Effector memory CD8-positive, alpha-beta T cell (primary cell): ENCODE data around the gene TAAR9.
"Not testable (repeated sequence)": the region's sequence is repeated elsewhere in the genome, so short reads cannot be mapped to it uniquely, and the experiment has no call there.

Experiments used
- ATAC-seq: fragments of 150-1000 bp; cut with Tn5 transposase; replicated peaks from 2 replicates; pipeline ENCODE4 v1.10.0; 2021; ENCODE audit warnings: mild to moderate bottlenecking, moderate library complexity
- DNase-seq, 3 experiments: peaks; one replicate each; pipeline ENCODE4 v3.0.0; 2021
- H3K27ac Mint-ChIP-seq, 2 donors: one replicate each; pipeline ENCODE4 v1.8.0; 2022; ENCODE audit warnings: mild to moderate bottlenecking in 2 of 2, mixed read lengths in 2 of 2, moderate library complexity in 2 of 2
- H3K27me3 Mint-ChIP-seq, 2 donors: one replicate each; pipeline ENCODE4 v1.8.0; 2022; ENCODE audit warnings: mixed read lengths in 2 of 2
- H3K36me3 Mint-ChIP-seq: one replicate; pipeline ENCODE4 v1.8.0; 2022; ENCODE audit warnings: mild to moderate bottlenecking, moderate library complexity, mixed read lengths; ENCODE audit not compliant: insufficient read depth
- H3K4me1 Mint-ChIP-seq, 2 donors: one replicate each; pipeline ENCODE4 v1.8.0; 2022; ENCODE audit warnings: low read depth in 2 of 2, mixed read lengths in 2 of 2
- H3K4me3 Mint-ChIP-seq, 2 donors: one replicate each; pipeline ENCODE4 v1.8.0; 2022; ENCODE audit warnings: mild to moderate bottlenecking in 2 of 2, mixed read lengths in 2 of 2, moderate library complexity in 2 of 2
- H3K9me3 Mint-ChIP-seq, 2 donors: one replicate each; pipeline ENCODE4 v1.8.0; 2022; ENCODE audit warnings: mixed read lengths in 2 of 2

TAAR9 gene

GRCh38 chr6:132527791-132528190 is 10.3 kb upstream of the TAAR9 start:
- Mint-ChIP-seq H3K4me3 (no peak overlapping the region), H3K27ac (no peak overlapping the region), H3K36me3 (no peaks in the 10 kb centered on the region), H3K9me3 (no peaks in the 10 kb centered on the region), H3K4me1 (peaks cover 0 to 3% of the 10 kb centered on the region in 2 donors), H3K27me3 (peaks cover 45 to 54% of the 10 kb centered on the region in 2 donors)
- ATAC-seq: no peak
- DNase-seq: no peak

- Mint-ChIP-seq H3K9me3 (peaks cover 0 to 3% of the 10 kb centered on the region in 2 donors), H3K4me1 (peaks cover 0 to 3% of the 10 kb centered on the region in 2 donors), H3K36me3 (no peaks in the 10 kb centered on the region), H3K4me3 (no peak overlapping the region), H3K27ac (no peak overlapping the region), H3K27me3 (peaks cover 22 to 42% of the 10 kb centered on the region in 2 donors)
- ATAC-seq: peak; percentile 75
- DNase-seq: peak; percentile 62 to 69 (median 63)
These were observed 7.6 kb upstream of the TAAR9 start for GRCh38 chr6:132530293-132530974.

GRCh38 chr6:132534546-132534945 is 3.5 kb upstream of the TAAR9 start:
- not testable (repeated sequence) for ATAC-seq
- peaks cover 27 to 35% of the 10 kb centered on the region in 2 donors for H3K27me3 Mint-ChIP-seq

GRCh38 chr6:132537145-132537544 is 932 bp upstream of the TAAR9 start:
- Mint-ChIP-seq H3K4me3 (no peak overlapping the region), H3K36me3 (no peaks in the 10 kb centered on the region), H3K27ac (no peak overlapping the region), H3K27me3 (peaks cover 37 to 50% of the 10 kb centered on the region in 2 donors), H3K4me1 (no peaks in the 10 kb centered on the region), H3K9me3 (peaks cover 0 to 3% of the 10 kb centered on the region in 2 donors)
- ATAC-seq (no peak), DNase-seq (no peak)

More at GRCh38 chr6:132534546-132534945, 3.5 kb upstream of the TAAR9 start:
- not testable (repeated sequence) for H3K4me3 Mint-ChIP-seq, DNase-seq, H3K9me3 Mint-ChIP-seq, H3K4me1 Mint-ChIP-seq, H3K36me3 Mint-ChIP-seq
- peak overlapping the region in 1 of 2 donors; percentile 47 for H3K27ac Mint-ChIP-seq

- ATAC-seq (no peak), DNase-seq (no peak)
- Mint-ChIP-seq H3K4me3 (no peak overlapping the region), H3K27ac (no peak overlapping the region), H3K36me3 (no peaks in the 10 kb centered on the region), H3K27me3 (peaks cover 26 to 34% of the 10 kb centered on the region in 2 donors), H3K9me3 (no peaks in the 10 kb centered on the region), H3K4me1 (no peaks in the 10 kb centered on the region)
These were observed 6.7 kb downstream of the TAAR9 start for GRCh38 chr6:132544826-132545225.

GRCh38 chr6:132548746-132549463 is 10.8 kb downstream of the TAAR9 start:
- no peaks in the 10 kb centered on the region for H3K4me1 Mint-ChIP-seq
- H3K36me3 Mint-ChIP-seq: no peaks in the 10 kb centered on the region
- H3K27ac Mint-ChIP-seq: no peak overlapping the region
- H3K27me3 Mint-ChIP-seq: peaks cover 28 to 34% of the 10 kb centered on the region in 2 donors
- no peak overlapping the region for H3K4me3 Mint-ChIP-seq
- DNase-seq: no peak
- H3K9me3 Mint-ChIP-seq: no peaks in the 10 kb centered on the region
- ATAC-seq: no peak

GRCh38 chr6:132551214-132551613 is 13.1 kb downstream of the TAAR9 start:
- no peak for ATAC-seq
- H3K27ac Mint-ChIP-seq: no peak overlapping the region

GRCh38 chr6:132552372-132552771 is 14.3 kb downstream of the TAAR9 start, which contains the start of gene TAAR8:
Gene TAAR8 (plus strand): TSS chr6:132552672. CDS start chr6:132552693, 21 bp downstream.
- ATAC-seq (no peak), DNase-seq (no peak)
- no peaks in the 10 kb centered on the region for H3K36me3 Mint-ChIP-seq
- no peak within 1 kb of the TSS for H3K27ac Mint-ChIP-seq
- no peak within 1 kb of the TSS for H3K4me3 Mint-ChIP-seq
- H3K9me3 Mint-ChIP-seq: no peaks in the 10 kb centered on the region
- peaks cover 34 to 48% of the 10 kb centered on the region in 2 donors for H3K27me3 Mint-ChIP-seq
- no peaks in the 10 kb centered on the region for H3K4me1 Mint-ChIP-seq

More at GRCh38 chr6:132551214-132551613, 13.1 kb downstream of the TAAR9 start:
- DNase-seq: no peak
- H3K36me3 Mint-ChIP-seq: no peaks in the 10 kb centered on the region
- no peaks in the 10 kb centered on the region for H3K4me1 Mint-ChIP-seq
- peaks cover 37 to 38% of the 10 kb centered on the region in 2 donors for H3K27me3 Mint-ChIP-seq
- H3K4me3 Mint-ChIP-seq: no peak overlapping the region
- H3K9me3 Mint-ChIP-seq: no peaks in the 10 kb centered on the region

GRCh38 chr6:132560087-132560486 is 22.0 kb downstream of the TAAR9 start:
- not testable (repeated sequence) for H3K27ac Mint-ChIP-seq, ATAC-seq, H3K4me3 Mint-ChIP-seq, H3K36me3 Mint-ChIP-seq, DNase-seq, H3K4me1 Mint-ChIP-seq, H3K9me3 Mint-ChIP-seq
- peaks cover 38 to 69% of the 10 kb centered on the region in 2 donors for H3K27me3 Mint-ChIP-seq

- Mint-ChIP-seq H3K9me3 (no peaks in the 10 kb centered on the region), H3K27ac (no peak overlapping the region), H3K36me3 (no peaks in the 10 kb centered on the region), H3K4me3 (no peak overlapping the region), H3K4me1 (no peaks in the 10 kb centered on the region), H3K27me3 (peaks cover 35 to 57% of the 10 kb centered on the region in 2 donors)
- DNase-seq (no peak), ATAC-seq (no peak)
These were observed 28.3 kb downstream of the TAAR9 start for GRCh38 chr6:132566404-132566803.

GRCh38 chr6:132567566-132567965 is 29.5 kb downstream of the TAAR9 start:
- H3K4me3 Mint-ChIP-seq: no peak overlapping the region
- ATAC-seq (no peak), DNase-seq (no peak)
- H3K27ac Mint-ChIP-seq: no peak overlapping the region
- no peaks in the 10 kb centered on the region for H3K4me1 Mint-ChIP-seq
- H3K9me3 Mint-ChIP-seq: no peaks in the 10 kb centered on the region
- H3K27me3 Mint-ChIP-seq: peaks cover 43 to 56% of the 10 kb centered on the region in 2 donors
- H3K36me3 Mint-ChIP-seq: no peaks in the 10 kb centered on the region

- H3K36me3 Mint-ChIP-seq: no peaks in the 10 kb centered on the region
- no peak overlapping the region for H3K4me3 Mint-ChIP-seq
- peaks cover 45 to 56% of the 10 kb centered on the region in 2 donors for H3K27me3 Mint-ChIP-seq
- DNase-seq (no peak), ATAC-seq (no peak)
- H3K4me1 Mint-ChIP-seq: no peaks in the 10 kb centered on the region
- no peak overlapping the region for H3K27ac Mint-ChIP-seq
- H3K9me3 Mint-ChIP-seq: no peaks in the 10 kb centered on the region
These were observed 30.5 kb downstream of the TAAR9 start for GRCh38 chr6:132568611-132569010.

GRCh38 chr6:132569170-132569569 is 31.1 kb downstream of the TAAR9 start:
- no peaks in the 10 kb centered on the region for H3K4me1 Mint-ChIP-seq
- H3K27ac Mint-ChIP-seq: no peak overlapping the region
- H3K36me3 Mint-ChIP-seq: no peaks in the 10 kb centered on the region
- DNase-seq: no peak
- no peaks in the 10 kb centered on the region for H3K9me3 Mint-ChIP-seq
- peaks cover 45 to 56% of the 10 kb centered on the region in 2 donors for H3K27me3 Mint-ChIP-seq
- no peak for ATAC-seq
- H3K4me3 Mint-ChIP-seq: no peak overlapping the region
